CD4-positive, alpha-beta T cell (primary cell): Measurements from ENCODE around the gene COPS7A. TPM values are rescaled to one million over a fixed set of nuclear protein-coding genes. Genes with fewer than 3 reads are reported as not detected.

Source experiments
- ATAC-seq: fragments of 200-7000 bp; cut with Tn5 transposase; one replicate; pipeline ENCODE4 v1.10.0; 2022; ENCODE audit warnings: mild to moderate bottlenecking; ENCODE audit not compliant: poor library complexity
- CTCF ChIA-PET: fragments of 350-600 bp; sonication (Branson Sonifier 250); formaldehyde crosslinking; loops from one replicate; lab custom pipeline; 2021; ENCODE audit warnings: antibody characterized with exemption, inconsistent platforms; lab: Charles Lee
- POLR2A ChIA-PET: fragments of 350-600 bp; sonication (Branson Sonifier 250); formaldehyde crosslinking; loops from one replicate; lab custom pipeline; 2021; ENCODE audit warnings: antibody characterized with exemption, inconsistent platforms; lab: Charles Lee
- DNase-seq, 14 experiments: peaks; one replicate each; pipeline ENCODE4 v3.0.0-alpha.2; 2013 to 2020; ENCODE audit warnings: mixed read lengths in 2 of 14
- H3K27ac ChIP-seq, 2 donors: one replicate each; pipeline versions ENCODE4 v1.5.1 to v1.7.0; 2013; ENCODE audit warnings: low read length in 2 of 2, low read depth in 1 of 2, mild to moderate bottlenecking in 1 of 2
- H3K27me3 ChIP-seq, 2 experiments: 1 replicate in 1 of 2; 2 replicates in 1 of 2; pipeline versions ENCODE4 v1.6.1 to v1.7.0; 2013; ENCODE audit warnings: low read length in 2 of 2, control low read depth in 1 of 2, mild to moderate bottlenecking in 1 of 2, moderate library complexity in 1 of 2; ENCODE audit not compliant: insufficient read depth in 2 of 2, control insufficient read depth in 1 of 2
- H3K36me3 ChIP-seq: one replicate; pipeline ENCODE4 v1.6.1; 2013; ENCODE audit warnings: low read length, control low read depth; ENCODE audit not compliant: insufficient read depth
- H3K4me1 ChIP-seq: one replicate; pipeline ENCODE4 v1.6.1; 2013; ENCODE audit warnings: low read length, control low read depth; ENCODE audit not compliant: insufficient read depth
- H3K4me3 ChIP-seq: one replicate; pipeline ENCODE4 v1.5.1; 2013; ENCODE audit warnings: mild to moderate bottlenecking, low read length, moderate library complexity
- H3K9me3 ChIP-seq, 2 experiments: 1 replicate in 1 of 2; 2 replicates in 1 of 2; pipeline versions ENCODE4 v1.6.1 to v1.7.0; 2013; ENCODE audit warnings: low read length in 2 of 2, mild to moderate bottlenecking in 2 of 2, control low read depth in 1 of 2, moderate library complexity in 1 of 2; ENCODE audit not compliant: control insufficient read depth in 1 of 2, insufficient read depth in 1 of 2
- H3K27ac Mint-ChIP-seq: one replicate; pipeline ENCODE4 v1.8.0; 2020; ENCODE audit warnings: mixed read lengths
- H3K27me3 Mint-ChIP-seq: one replicate; pipeline ENCODE4 v1.8.0; 2021; ENCODE audit warnings: mixed read lengths
- H3K36me3 Mint-ChIP-seq: one replicate; pipeline ENCODE4 v1.8.0; 2021; ENCODE audit warnings: low read depth, mixed read lengths
- H3K4me1 Mint-ChIP-seq: one replicate; pipeline ENCODE4 v1.8.0; 2021; ENCODE audit warnings: low read depth, mixed read lengths
- H3K4me3 Mint-ChIP-seq: one replicate; pipeline ENCODE4 v1.8.0; 2020; ENCODE audit warnings: mild to moderate bottlenecking, mixed read lengths
- H3K9me3 Mint-ChIP-seq: one replicate; pipeline ENCODE4 v1.8.0; 2020; ENCODE audit warnings: mixed read lengths
- intact Hi-C, 2 experiments: fragments of 100-400 bp; cut with DNase I in 1 of 2; cut with micrococcal nuclease in 1 of 2; formaldehyde crosslinking; loops; one replicate each; pipeline versions ENCODE4 v1.15.1 to v1.9.0; 2023 to 2025; cut with DNase I, micrococcal nuclease
- total RNA-seq, 174 experiments: library from RNA in 2 of 174; stranded (reverse) in 2 of 174; gene quantifications; one replicate each; pipeline ENCODE4 v1.2.3 and lab custom pipeline; 2021 to 2026
- TF ChIP-seq, protein P1 (sequence below): fragments of 200-600 bp; IDR thresholded peaks from one replicate; pipeline ENCODE4 v1.8.0; 2022; ENCODE audit warnings: antibody characterized with exemption, mild to moderate bottlenecking

The COPS7A gene
- total RNA-seq, 2 experiments from 2014 or later: 9.4 to 9.6 TPM

DNA sequence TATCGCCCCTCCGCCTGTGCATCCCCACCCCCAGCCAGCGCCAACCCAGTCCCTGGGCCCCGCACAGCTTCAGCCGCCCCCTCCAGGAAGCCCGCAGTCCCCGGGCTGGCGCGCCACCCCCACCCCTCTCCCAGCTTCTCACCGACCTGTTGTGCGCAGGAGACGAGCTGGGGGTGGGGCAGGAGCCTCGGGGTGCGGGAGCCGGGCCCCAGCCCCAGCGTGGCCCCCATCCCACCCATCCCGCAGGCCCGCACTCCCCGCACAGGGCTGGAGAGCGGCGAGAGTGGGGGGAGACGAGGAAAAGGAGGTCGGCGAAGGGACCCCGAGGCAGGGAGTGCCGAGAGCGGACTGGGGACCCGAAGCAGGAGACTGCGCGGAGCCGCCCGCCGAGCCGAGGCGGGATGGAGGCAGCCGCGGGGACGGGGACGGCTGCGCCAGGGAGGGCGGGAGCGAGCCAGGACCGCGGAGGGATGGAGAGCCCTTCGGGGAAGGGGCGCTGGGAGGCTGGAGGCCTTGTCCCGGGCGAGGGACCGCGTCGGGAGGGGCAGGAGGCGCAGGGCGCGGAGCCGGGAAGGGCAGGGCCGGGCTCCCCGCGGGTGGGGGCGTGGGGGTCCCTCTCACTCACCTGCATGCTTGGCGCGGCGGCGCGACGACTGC is 23.7 kb upstream of the COPS7A start:
- ChIA-PET POLR2A (interaction anchor here (0.7 to 1.3 kb wide), 3 partner anchors 11 to 248 kb away, joined by 3 to 16 read pairs (median 8); partner anchors contain the start of genes COPS7A, TAPBPL and ZNF384), CTCF (no interaction called here)
- Mint-ChIP-seq H3K4me1 (peaks cover 26% of the 10 kb centered on the region), H3K4me3 (peak overlapping the region; percentile 86), H3K9me3 (no peaks in the 10 kb centered on the region), H3K36me3 (no peaks in the 10 kb centered on the region), H3K27ac (no peak overlapping the region), H3K27me3 (peaks cover 53% of the 10 kb centered on the region)
- H3K4me3 ChIP-seq: peak overlapping the region; percentile 40
- H3K27ac ChIP-seq: no peak overlapping the region
- DNase-seq (peak in 5 of 14 experiments; percentile 13 to 53 (median 37)), ATAC-seq (peak; percentile 54)
- H3K27me3 ChIP-seq: peaks cover 32 to 42% of the 10 kb centered on the region in 2 experiments
- no peaks in the 10 kb centered on the region for H3K9me3 ChIP-seq
- peaks cover 26% of the 10 kb centered on the region for H3K4me1 ChIP-seq
- TF ChIP-seq, protein P1, sequence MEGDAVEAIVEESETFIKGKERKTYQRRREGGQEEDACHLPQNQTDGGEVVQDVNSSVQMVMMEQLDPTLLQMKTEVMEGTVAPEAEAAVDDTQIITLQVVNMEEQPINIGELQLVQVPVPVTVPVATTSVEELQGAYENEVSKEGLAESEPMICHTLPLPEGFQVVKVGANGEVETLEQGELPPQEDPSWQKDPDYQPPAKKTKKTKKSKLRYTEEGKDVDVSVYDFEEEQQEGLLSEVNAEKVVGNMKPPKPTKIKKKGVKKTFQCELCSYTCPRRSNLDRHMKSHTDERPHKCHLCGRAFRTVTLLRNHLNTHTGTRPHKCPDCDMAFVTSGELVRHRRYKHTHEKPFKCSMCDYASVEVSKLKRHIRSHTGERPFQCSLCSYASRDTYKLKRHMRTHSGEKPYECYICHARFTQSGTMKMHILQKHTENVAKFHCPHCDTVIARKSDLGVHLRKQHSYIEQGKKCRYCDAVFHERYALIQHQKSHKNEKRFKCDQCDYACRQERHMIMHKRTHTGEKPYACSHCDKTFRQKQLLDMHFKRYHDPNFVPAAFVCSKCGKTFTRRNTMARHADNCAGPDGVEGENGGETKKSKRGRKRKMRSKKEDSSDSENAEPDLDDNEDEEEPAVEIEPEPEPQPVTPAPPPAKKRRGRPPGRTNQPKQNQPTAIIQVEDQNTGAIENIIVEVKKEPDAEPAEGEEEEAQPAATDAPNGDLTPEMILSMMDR: no peak
- intact Hi-C loops: no loop called here
- no peaks in the 10 kb centered on the region for H3K36me3 ChIP-seq

GRCh38 chr12:6700646-6701051 is 23.2 kb upstream of the COPS7A start, which contains the start of gene PIANP:
TSS of gene PIANP (minus strand) at chr12:6700815. CDS start at chr12:6698061, 2,754 bp downstream.
- Histone ChIP-seq H3K4me3 (peak within 1 kb of the TSS; percentile 43), H3K9me3 (no peaks in the 10 kb centered on the region), H3K36me3 (no peaks in the 10 kb centered on the region), H3K27ac (no peak within 1 kb of the TSS), H3K27me3 (peaks cover 32 to 42% of the 10 kb centered on the region in 2 experiments), H3K4me1 (peaks cover 26% of the 10 kb centered on the region)
- POLR2A ChIA-PET: interaction anchor here (1.3 to 1.6 kb wide), 2 partner anchors 11 kb away, joined by 5 to 16 read pairs; partner anchors contain the start of gene ZNF384
- CTCF ChIA-PET: no interaction called here
- Mint-ChIP-seq H3K27me3 (peaks cover 57% of the 10 kb centered on the region), H3K4me3 (peak within 1 kb of the TSS; percentile 86), H3K36me3 (no peaks in the 10 kb centered on the region), H3K27ac (no peak within 1 kb of the TSS), H3K4me1 (peaks cover 26% of the 10 kb centered on the region), H3K9me3 (no peaks in the 10 kb centered on the region)
- ATAC-seq (peak; percentile 93), DNase-seq (peak; percentile 34 to 77 (median 56))
- TF ChIP-seq, protein P1: no peak
- intact Hi-C loops: no loop called here

- intact Hi-C loops: no loop called here
- Mint-ChIP-seq H3K4me3 (peak overlapping the region; percentile 81), H3K27me3 (peaks cover 57% of the 10 kb centered on the region), H3K4me1 (peaks cover 26% of the 10 kb centered on the region), H3K27ac (no peak overlapping the region), H3K36me3 (no peaks in the 10 kb centered on the region), H3K9me3 (no peaks in the 10 kb centered on the region)
- Histone ChIP-seq H3K27ac (no peak overlapping the region), H3K36me3 (no peaks in the 10 kb centered on the region), H3K27me3 (peaks cover 32 to 42% of the 10 kb centered on the region in 2 experiments), H3K9me3 (no peaks in the 10 kb centered on the region), H3K4me3 (peak overlapping the region; percentile 43), H3K4me1 (peaks cover 26% of the 10 kb centered on the region)
- DNase-seq (no peak), ATAC-seq (no peak)
- TF ChIP-seq, protein P1: no peak
- CTCF ChIA-PET: no interaction called here
- POLR2A ChIA-PET: interaction anchor here (1.6 kb wide), 1 partner anchor 11 kb away, joined by 5 read pairs; no protein-coding TSS in a partner anchor
Measured at GRCh38 chr12:6701078-6701768, 22.6 kb upstream of the COPS7A start.
